ENCODE data around the gene TBCC. TPM values are rescaled to one million over a fixed set of nuclear protein-coding genes. Genes with fewer than 3 reads are reported as not detected.

Gene TBCC
- total and polyA plus RNA-seq, 2 of the 13 experiments (the other 11 are each of a cell fraction or from before 2014, with no cell fraction given): 14.8 to 36.1 TPM

DNA sequence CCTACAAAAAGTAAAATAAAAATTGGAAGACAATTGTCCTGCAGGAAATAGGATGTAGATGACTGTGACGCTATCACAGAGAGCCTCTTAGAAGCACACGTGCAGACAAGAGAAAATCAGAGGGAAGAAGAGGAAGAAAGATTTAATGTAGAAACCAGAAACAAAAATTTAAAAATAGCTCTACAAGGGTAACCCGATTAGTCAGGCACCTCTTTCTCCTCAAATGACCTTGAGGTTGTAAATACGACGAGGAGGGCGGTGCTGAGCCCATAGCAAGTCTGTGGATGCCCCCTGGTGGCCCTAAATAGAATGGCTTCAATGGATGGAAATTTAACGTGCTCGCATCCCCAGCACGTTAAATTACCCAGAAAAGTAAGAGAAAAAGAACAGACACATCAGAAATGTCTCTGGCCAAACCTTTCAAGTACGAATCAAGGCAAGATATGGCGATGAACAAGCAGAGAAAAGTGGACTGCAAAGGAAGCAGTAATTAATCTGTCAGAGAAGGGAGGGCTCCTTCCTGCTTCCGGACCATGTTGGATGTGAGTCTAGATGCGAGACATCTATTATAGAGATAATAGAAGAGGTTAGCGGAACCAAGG lies 19.3 kb downstream of the TBCC start (continued):
- TF ChIP-seq FOXA3 (CRISPR knock-in tag; IDR thresholded peaks at IDR 0.05) (peak; percentile 87), ZSCAN9 (CRISPR knock-in tag; IDR thresholded peaks at IDR 0.05; ENCODE audit: borderline replicate concordance) (no peak), KAT8 (CRISPR knock-in tag; IDR thresholded peaks at IDR 0.05) (peak; percentile 73), ZNF530 (CRISPR knock-in tag; IDR thresholded peaks at IDR 0.05; ENCODE audit: low read depth) (no peak), POLR2A (IDR thresholded peaks at IDR 0.05; ENCODE audit: insufficient read depth in 1 of 2, low read depth in 2 of 2, low read length in 2 of 2) (no peak), KLF12 (CRISPR knock-in tag; IDR thresholded peaks at IDR 0.05; ENCODE audit: borderline replicate concordance) (0 out of 2 replicates have a peak, but pooled peaks have one; percentile 29), ZNF260 (CRISPR knock-in tag; IDR thresholded peaks at IDR 0.05; ENCODE audit: borderline replicate concordance, low read depth) (no peak), ESRRA (CRISPR knock-in tag; IDR thresholded peaks at IDR 0.05; ENCODE audit: low read depth) (peak; percentile 97), ARNTL (CRISPR knock-in tag; IDR thresholded peaks at IDR 0.05) (no peak), BHLHE40 (IDR thresholded peaks at IDR 0.05; ENCODE audit: low read length) (0 out of 2 replicates have a peak, but pooled peaks have one; percentile 35), XRCC5 (optimal IDR thresholded peaks at IDR 0.05; ENCODE audit: low read length) (peak; percentile 76), STAG1 (CRISPR knock-in tag; IDR thresholded peaks at IDR 0.05) (peak; percentile 90), ZZZ3 (CRISPR knock-in tag; IDR thresholded peaks at IDR 0.05; ENCODE audit: borderline replicate concordance) (peak; percentile 50; the same call in 1 of the 2 replicates), FOXP4 (CRISPR knock-in tag; IDR thresholded peaks at IDR 0.05) (0 out of 2 replicates have a peak, but pooled peaks have one; percentile 16), MAFF (IDR thresholded peaks at IDR 0.05; ENCODE audit: low read depth, low read length) (no peak), SKIL (CRISPR knock-in tag; IDR thresholded peaks at IDR 0.05; ENCODE audit: borderline replicate concordance) (no peak), MAFG (CRISPR knock-in tag; IDR thresholded peaks at IDR 0.05) (no peak)
- TF ChIP-seq, protein P1, sequence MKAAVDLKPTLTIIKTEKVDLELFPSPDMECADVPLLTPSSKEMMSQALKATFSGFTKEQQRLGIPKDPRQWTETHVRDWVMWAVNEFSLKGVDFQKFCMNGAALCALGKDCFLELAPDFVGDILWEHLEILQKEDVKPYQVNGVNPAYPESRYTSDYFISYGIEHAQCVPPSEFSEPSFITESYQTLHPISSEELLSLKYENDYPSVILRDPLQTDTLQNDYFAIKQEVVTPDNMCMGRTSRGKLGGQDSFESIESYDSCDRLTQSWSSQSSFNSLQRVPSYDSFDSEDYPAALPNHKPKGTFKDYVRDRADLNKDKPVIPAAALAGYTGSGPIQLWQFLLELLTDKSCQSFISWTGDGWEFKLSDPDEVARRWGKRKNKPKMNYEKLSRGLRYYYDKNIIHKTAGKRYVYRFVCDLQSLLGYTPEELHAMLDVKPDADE (CRISPR knock-in tag; IDR thresholded peaks at IDR 0.05): no peak
- TF ChIP-seq, protein P2, sequence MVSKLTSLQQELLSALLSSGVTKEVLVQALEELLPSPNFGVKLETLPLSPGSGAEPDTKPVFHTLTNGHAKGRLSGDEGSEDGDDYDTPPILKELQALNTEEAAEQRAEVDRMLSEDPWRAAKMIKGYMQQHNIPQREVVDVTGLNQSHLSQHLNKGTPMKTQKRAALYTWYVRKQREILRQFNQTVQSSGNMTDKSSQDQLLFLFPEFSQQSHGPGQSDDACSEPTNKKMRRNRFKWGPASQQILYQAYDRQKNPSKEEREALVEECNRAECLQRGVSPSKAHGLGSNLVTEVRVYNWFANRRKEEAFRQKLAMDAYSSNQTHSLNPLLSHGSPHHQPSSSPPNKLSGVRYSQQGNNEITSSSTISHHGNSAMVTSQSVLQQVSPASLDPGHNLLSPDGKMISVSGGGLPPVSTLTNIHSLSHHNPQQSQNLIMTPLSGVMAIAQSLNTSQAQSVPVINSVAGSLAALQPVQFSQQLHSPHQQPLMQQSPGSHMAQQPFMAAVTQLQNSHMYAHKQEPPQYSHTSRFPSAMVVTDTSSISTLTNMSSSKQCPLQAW (CRISPR knock-in tag; IDR thresholded peaks at IDR 0.05): 0 out of 2 replicates have a peak, but pooled peaks have one; percentile 49
- TF ChIP-seq, protein P3, sequence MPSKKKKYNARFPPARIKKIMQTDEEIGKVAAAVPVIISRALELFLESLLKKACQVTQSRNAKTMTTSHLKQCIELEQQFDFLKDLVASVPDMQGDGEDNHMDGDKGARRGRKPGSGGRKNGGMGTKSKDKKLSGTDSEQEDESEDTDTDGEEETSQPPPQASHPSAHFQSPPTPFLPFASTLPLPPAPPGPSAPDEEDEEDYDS (CRISPR knock-in tag; IDR thresholded peaks at IDR 0.05): no peak
- TF ChIP-seq, protein P4, sequence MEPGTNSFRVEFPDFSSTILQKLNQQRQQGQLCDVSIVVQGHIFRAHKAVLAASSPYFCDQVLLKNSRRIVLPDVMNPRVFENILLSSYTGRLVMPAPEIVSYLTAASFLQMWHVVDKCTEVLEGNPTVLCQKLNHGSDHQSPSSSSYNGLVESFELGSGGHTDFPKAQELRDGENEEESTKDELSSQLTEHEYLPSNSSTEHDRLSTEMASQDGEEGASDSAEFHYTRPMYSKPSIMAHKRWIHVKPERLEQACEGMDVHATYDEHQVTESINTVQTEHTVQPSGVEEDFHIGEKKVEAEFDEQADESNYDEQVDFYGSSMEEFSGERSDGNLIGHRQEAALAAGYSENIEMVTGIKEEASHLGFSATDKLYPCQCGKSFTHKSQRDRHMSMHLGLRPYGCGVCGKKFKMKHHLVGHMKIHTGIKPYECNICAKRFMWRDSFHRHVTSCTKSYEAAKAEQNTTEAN (CRISPR knock-in tag; conservative IDR thresholded peaks at IDR 0.05): 0 out of 2 replicates have a peak, but pooled peaks have one; percentile 35
